PFSK-1 (cell line): ENCODE measurements around the gene WDR48.

Source experiments
- POLR2AphosphoS5 ChIP-seq: IDR thresholded peaks from 2 replicates; pipeline ENCODE4 v1.6.1; 2012; ENCODE audit warnings: low read depth, mild to moderate bottlenecking, control low read depth, low read length, moderate library complexity
- SIN3A ChIP-seq: IDR thresholded peaks from 2 replicates; pipeline ENCODE4 v1.6.1; 2012; ENCODE audit warnings: mild to moderate bottlenecking, low read length, moderate library complexity, borderline replicate concordance; ENCODE audit not compliant: insufficient read depth
- TAF1 ChIP-seq: IDR thresholded peaks from 2 replicates; pipeline ENCODE4 v1.6.1; 2012; ENCODE audit warnings: low read length, control low read depth, borderline replicate concordance; ENCODE audit not compliant: insufficient read depth
- TF ChIP-seq, protein P1 (sequence below), 2 experiments: IDR thresholded peaks; 2 replicates each; pipeline versions ENCODE4 v1.6.1 to v1.8.0; 2011 to 2012; ENCODE audit warnings: low read depth in 2 of 2, low read length in 2 of 2, control low read depth in 1 of 2, inconsistent platforms in 1 of 2, mild to moderate bottlenecking in 1 of 2, moderate library complexity in 1 of 2; ENCODE audit not compliant: insufficient read depth in 1 of 2

- TF ChIP-seq POLR2AphosphoS5 (no peak), SIN3A (no peak), TAF1 (no peak)
- TF ChIP-seq, protein P1, sequence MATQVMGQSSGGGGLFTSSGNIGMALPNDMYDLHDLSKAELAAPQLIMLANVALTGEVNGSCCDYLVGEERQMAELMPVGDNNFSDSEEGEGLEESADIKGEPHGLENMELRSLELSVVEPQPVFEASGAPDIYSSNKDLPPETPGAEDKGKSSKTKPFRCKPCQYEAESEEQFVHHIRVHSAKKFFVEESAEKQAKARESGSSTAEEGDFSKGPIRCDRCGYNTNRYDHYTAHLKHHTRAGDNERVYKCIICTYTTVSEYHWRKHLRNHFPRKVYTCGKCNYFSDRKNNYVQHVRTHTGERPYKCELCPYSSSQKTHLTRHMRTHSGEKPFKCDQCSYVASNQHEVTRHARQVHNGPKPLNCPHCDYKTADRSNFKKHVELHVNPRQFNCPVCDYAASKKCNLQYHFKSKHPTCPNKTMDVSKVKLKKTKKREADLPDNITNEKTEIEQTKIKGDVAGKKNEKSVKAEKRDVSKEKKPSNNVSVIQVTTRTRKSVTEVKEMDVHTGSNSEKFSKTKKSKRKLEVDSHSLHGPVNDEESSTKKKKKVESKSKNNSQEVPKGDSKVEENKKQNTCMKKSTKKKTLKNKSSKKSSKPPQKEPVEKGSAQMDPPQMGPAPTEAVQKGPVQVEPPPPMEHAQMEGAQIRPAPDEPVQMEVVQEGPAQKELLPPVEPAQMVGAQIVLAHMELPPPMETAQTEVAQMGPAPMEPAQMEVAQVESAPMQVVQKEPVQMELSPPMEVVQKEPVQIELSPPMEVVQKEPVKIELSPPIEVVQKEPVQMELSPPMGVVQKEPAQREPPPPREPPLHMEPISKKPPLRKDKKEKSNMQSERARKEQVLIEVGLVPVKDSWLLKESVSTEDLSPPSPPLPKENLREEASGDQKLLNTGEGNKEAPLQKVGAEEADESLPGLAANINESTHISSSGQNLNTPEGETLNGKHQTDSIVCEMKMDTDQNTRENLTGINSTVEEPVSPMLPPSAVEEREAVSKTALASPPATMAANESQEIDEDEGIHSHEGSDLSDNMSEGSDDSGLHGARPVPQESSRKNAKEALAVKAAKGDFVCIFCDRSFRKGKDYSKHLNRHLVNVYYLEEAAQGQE (IDR thresholded peaks at IDR 0.05; ENCODE audit: insufficient read depth in 1 of 2, low read depth in 2 of 2, low read length in 2 of 2) = no peak
These were observed 66.3 kb downstream of the WDR48 start for GRCh38 chr3:39118079-39118478.
